ENCODE results near the gene COL2A1. TPM values are rescaled to one million over a fixed set of nuclear protein-coding genes. Genes with fewer than 3 reads are reported as not detected.

The COL2A1 gene
- total RNA-seq, 4 donors from 2014 or later: not detected

GRCh38 chr12:47943623-47944340 is 60.5 kb downstream of the COL2A1 start:
- H3K9me3 ChIP-seq: no peaks in the 10 kb centered on the region
- H3K36me3 ChIP-seq: no peaks in the 10 kb centered on the region
- H3K4me1 ChIP-seq: peaks cover 38% of the 10 kb centered on the region
- H3K27me3 ChIP-seq: peaks cover 8% of the 10 kb centered on the region
- no peak overlapping the region for H3K4me3 ChIP-seq
- no peak overlapping the region for H3K27ac ChIP-seq
- no peak for TF ChIP-seq POLR2AphosphoS5 (IDR thresholded peaks at IDR 0.05)
- no peak for TF ChIP-seq EP300 (IDR thresholded peaks at IDR 0.05)
- TF ChIP-seq POLR2A (IDR thresholded peaks at IDR 0.05): no peak
- no peak for TF ChIP-seq CTCF (IDR thresholded peaks at IDR 0.05)
- 75% methylated on average over 10 of the region's 12 CpGs for WGBS
- DNase-seq (ENCODE audit: low spot score in 2 of 2): no peak

DNA sequence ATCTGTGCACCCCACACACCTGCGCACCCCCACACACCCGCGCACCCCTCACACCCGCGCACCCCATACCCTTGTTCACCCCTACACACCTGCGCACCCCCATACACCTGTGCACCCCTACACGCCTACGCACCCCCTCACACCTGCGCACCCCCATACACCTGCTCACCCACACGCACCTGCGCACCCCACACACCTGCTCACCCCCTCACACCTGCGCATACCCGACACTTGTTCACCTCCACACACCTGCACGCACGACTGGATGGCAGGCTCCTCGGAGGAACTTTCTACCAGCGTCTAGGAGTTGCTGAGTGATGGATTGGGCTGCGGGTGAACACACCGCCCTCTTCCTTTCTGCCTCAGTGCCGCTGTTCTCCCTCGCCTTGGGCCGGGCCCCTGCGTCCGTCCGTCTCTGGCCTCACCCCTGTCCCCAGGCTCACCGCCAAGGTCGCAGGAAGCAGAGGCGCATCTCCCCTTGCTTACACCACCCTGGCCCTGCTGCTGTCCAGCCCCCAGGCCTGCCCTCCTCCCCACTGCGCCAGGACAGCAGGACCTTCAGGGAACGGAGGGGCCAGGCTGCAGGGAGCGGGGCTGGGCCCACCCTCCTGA is 61.6 kb downstream of the COL2A1 start:
- H3K36me3 ChIP-seq: no peaks in the 10 kb centered on the region
- no peak for TF ChIP-seq EP300 (IDR thresholded peaks at IDR 0.05)
- no peak for TF ChIP-seq POLR2AphosphoS5 (IDR thresholded peaks at IDR 0.05)
- TF ChIP-seq CTCF (IDR thresholded peaks at IDR 0.05): no peak
- peaks cover 32% of the 10 kb centered on the region for H3K4me1 ChIP-seq
- H3K27me3 ChIP-seq: peaks cover 8% of the 10 kb centered on the region
- no peak for DNase-seq (ENCODE audit: low spot score in 2 of 2)
- 78% methylated on average over 27 of the region's 31 CpGs for WGBS
- no peak overlapping the region for H3K4me3 ChIP-seq
- no peaks in the 10 kb centered on the region for H3K9me3 ChIP-seq
- no peak overlapping the region for H3K27ac ChIP-seq

DNA sequence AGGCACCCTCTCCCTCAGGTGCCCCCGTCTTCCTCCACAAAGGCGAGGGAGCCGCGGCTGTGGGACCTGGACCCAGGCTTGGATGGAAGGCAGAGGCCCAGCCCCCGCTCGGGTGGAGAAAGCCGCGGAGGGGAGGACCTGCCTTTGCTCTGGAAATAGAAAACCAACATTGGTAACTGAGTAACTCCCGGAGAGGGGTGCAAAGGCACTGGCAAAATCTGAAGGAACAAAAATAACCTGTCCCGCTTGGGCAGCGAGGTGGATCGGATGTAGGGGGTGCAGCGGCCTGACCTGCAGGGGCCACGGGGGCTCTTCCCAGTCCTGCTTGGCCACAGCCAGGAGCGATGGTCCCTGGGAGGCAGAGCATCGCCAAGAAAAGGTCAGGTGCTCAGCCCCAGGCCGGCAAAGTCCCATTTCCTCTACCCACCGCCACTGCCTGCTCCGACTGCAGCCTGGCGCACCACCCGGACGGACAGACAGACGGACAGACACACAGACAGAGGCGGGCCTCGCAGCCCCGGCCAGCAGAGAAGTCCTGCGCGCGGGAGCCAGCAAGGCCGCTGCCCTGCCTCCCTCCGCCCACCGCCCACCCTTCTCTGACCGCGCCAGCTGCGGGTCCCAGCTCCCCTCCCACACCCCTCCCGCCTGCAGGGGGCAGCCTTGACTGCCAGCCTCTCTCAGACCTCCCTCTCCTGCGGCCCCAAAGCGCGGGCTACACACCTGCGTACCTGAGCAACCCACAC is 62.2 kb downstream of the COL2A1 start:
- Histone ChIP-seq H3K4me3 (no peak overlapping the region), H3K9me3 (no peaks in the 10 kb centered on the region), H3K36me3 (no peaks in the 10 kb centered on the region), H3K27me3 (peaks cover 8% of the 10 kb centered on the region), H3K27ac (no peak overlapping the region), H3K4me1 (peaks cover 27% of the 10 kb centered on the region)
- 59% methylated on average over 35 of the region's 40 CpGs for WGBS
- DNase-seq (ENCODE audit: low spot score in 2 of 2): no peak
- no peak for TF ChIP-seq EP300 (IDR thresholded peaks at IDR 0.05)
- TF ChIP-seq POLR2AphosphoS5 (IDR thresholded peaks at IDR 0.05): no peak
- TF ChIP-seq CTCF (IDR thresholded peaks at IDR 0.05): peak in 1 of 2 donors; percentile 8
- no peak for TF ChIP-seq POLR2A (IDR thresholded peaks at IDR 0.05)

DNA sequence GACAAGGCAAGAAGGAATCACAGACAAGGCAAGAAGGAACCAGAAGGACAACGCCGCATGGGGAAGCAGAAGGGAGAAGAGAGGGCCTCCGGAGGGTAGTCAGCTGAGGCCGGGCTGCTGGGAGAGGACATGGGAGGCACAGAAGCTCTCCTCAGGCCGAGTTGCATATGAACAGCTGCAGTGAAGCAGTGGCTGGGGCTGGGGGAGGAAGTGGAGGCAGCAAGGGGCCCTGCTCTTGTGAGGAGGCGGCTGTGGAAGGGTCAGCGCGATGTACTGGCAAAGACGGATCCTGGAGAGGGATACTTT is 62.8 kb downstream of the COL2A1 start:
- H3K36me3 ChIP-seq: no peaks in the 10 kb centered on the region
- H3K27ac ChIP-seq: no peak overlapping the region
- DNase-seq (ENCODE audit: low spot score in 2 of 2): no peak
- peaks cover 8% of the 10 kb centered on the region for H3K27me3 ChIP-seq
- peaks cover 21% of the 10 kb centered on the region for H3K4me1 ChIP-seq
- H3K9me3 ChIP-seq: no peaks in the 10 kb centered on the region
- TF ChIP-seq POLR2A (IDR thresholded peaks at IDR 0.05): no peak
- TF ChIP-seq POLR2AphosphoS5 (IDR thresholded peaks at IDR 0.05): no peak
- H3K4me3 ChIP-seq: no peak overlapping the region
- WGBS: 89% methylated on average over 9 of the region's 9 CpGs

- H3K27me3 ChIP-seq: peaks cover 8% of the 10 kb centered on the region
- TF ChIP-seq POLR2A (IDR thresholded peaks at IDR 0.05) (no peak), POLR2AphosphoS5 (IDR thresholded peaks at IDR 0.05) (no peak)
- H3K36me3 ChIP-seq: no peaks in the 10 kb centered on the region
- H3K4me1 ChIP-seq: peaks cover 16% of the 10 kb centered on the region
- H3K9me3 ChIP-seq: no peaks in the 10 kb centered on the region
- DNase-seq (ENCODE audit: low spot score in 2 of 2): no peak
- no peak overlapping the region for H3K4me3 ChIP-seq
- 91% methylated on average over 10 of the region's 10 CpGs for WGBS
- H3K27ac ChIP-seq: no peak overlapping the region
Measured at GRCh38 chr12:47940773-47941474, 63.4 kb downstream of the COL2A1 start.
